NCI-H1105 (cell line): ENCODE data around the gene TACR2.

Experiments used
- DNase-seq: peaks from one replicate; lab custom pipeline; 2025; lab: John Stamatoyannopoulos, UW

The TACR2 gene

DNA sequence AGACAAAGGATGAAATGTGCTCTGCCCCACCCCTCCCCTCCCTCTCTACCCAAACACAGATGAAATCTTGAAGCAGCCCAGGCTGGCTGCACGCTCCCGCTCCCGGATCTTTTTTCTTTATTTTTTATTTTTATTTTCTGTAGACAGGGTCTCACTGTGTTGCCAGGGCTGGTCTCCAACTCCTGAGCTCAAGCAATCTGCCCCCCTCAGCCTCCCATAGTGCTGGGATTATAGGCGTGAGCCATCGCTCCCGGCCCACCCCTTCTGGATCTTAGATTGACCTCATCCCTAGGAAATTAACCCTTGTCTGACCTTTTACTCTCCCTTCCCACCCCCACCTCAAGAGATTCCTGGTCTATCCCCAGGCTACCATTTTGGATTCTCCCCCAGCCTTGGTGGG, 14.3 kb downstream of the TACR2 start:
- no peak for DNase-seq

DNA sequence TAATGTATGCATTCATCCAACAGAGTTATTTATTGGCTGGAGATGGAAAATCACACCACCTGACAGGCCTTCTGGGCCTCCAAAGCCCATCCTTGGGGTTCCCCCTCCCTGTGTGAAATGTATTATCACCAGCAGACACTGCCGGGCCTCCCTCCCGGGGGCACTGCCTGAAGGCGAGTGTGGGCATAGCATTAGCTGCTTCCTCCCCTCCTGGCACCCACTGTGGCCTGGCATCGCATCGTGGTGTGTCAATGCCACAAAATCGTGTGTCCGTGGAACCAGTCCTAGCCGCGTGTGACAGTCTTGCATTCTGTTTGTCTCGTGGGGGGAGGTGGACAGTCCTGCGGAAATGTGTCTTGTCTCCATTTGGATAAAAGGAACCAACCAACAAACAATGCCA, 15.3 kb downstream of the TACR2 start:
- no peak for DNase-seq

- DNase-seq = no peak
Measured at GRCh38 chr10:69400936-69401335, 15.8 kb downstream of the TACR2 start.

DNA sequence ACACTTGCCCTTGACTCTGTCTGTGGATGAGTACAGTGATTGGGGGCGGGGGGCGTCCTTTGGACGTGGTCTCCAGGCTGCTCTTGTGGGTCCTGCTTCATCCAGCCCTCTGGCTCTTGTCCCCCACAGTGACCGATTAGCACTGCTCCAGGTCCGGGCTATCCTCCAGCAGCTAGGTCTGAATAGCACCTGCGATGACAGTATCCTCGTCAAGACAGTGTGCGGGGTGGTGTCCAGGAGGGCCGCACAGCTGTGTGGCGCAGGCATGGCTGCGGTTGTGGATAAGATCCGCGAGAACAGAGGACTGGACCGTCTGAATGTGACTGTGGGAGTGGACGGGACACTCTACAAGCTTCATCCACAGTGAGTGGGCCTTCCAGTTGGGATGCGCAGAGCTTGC, 18.3 kb downstream of the TACR2 start:
- no peak for DNase-seq

GRCh38 chr10:69397972-69398371, 18.7 kb downstream of the TACR2 start:
- DNase-seq = no peak

- no peak for DNase-seq
Measured at GRCh38 chr10:69394020-69394419, 22.7 kb downstream of the TACR2 start.

DNA sequence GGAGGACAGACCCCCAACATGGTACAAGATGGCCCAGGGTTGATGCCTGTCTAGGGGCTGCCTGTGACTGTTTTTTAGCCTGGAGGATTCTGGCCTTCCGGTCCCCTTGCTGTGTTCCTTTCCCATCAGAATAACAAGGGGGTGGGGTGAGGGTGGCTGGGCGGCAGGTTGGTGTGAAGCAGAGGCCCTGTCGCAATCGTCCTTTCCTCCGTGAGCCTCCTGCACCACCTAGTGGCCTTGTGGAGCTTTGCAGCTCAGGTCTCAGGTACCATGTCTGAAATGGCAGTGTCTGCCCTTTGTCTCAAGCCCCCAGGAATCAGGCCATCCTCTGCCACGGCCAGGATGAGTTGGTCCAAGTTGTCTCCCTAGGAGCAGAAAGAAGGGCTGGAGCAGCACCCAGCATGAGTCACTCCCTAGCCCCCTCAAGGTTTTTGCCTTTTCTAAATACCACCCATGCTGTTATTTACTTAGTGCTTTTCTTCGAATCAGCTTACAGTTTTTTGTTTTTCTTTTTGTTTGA, 24.2 kb downstream of the TACR2 start:
- peak; percentile 53 for DNase-seq

- no peak for DNase-seq
Measured at GRCh38 chr10:69391158-69391557, 25.6 kb downstream of the TACR2 start.

DNA sequence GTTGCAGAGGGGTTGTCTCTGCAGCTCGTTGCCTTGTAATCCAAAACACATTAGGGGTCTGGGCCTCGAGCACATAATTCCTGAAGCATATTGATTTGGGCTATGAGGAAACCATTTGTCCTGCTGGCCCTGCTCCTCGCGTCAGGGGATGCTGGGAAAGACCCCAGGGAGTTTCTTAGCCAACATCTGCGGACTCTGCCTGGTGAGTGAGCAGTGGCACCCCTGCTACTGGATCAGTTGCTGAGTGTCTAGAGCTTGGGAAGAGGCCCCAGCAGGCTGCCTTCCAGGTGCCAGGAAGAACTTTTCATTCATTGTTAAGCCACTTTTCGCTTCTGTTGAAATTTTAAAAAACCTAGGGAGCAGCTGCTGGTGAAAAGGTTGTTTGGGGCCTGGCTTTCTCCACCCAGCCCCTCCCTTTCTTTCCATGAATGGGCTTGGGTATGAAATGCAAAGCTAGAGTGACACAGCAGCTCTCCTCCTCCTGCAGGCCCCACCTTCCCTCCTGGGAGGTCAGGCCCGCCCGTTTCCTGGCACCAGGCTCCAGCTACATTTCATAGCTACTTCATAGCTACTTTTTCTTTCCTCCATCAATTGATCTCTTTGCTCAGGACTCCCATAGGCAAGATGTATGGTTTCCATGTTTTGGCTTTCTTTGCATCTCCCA, 26.8 kb downstream of the TACR2 start:
- DNase-seq = peak; percentile 5

- no peak for DNase-seq
Measured at GRCh38 chr10:69388488-69388887, 28.2 kb downstream of the TACR2 start.

- no peak for DNase-seq
Measured at GRCh38 chr10:69387500-69387899, 29.2 kb downstream of the TACR2 start.

DNA sequence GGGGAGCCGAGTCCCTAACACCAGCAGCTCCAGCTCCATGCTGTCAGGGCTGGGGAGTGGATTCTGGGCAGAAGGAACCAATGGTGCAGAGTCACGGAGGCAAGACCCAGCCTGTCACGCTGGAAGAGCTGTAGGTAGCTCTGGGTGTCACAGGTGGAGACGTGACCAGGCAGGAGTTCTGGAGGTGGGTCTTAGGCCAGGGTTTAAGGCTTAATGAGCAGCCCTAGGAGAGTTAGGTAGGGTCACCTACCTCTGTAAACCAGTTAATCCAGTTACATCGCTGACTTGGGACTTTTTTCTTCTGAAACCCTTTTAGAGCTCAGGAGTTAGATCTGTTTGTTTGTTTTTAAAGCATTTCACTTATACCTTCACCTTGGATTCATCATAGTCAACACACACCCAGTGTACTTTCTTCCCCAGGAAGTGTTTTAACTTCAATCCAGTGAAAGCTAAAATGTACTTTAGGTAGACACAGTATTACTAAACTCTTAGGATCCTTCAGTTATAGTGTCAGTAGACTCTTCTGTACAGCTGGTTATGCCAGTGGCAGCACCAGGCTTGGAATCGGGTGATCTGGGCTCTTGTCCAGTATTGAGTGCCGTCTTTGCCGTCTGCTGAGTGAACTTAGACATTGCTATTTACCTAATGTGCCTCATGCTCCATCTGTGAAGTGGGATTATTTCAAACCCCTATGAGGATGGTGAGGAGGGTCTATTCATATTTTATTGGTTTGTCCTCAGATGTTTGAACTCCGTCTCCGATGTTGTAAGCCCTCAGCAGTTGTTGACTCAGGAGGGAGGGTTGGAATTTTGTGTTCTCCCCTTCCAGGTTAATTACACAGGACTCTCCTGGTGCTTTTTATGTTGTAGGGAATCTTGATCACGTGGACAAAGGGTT, 31.0 kb downstream of the TACR2 start:
- no peak for DNase-seq

GRCh38 chr10:69384320-69384719, 32.4 kb downstream of the TACR2 start:
- no peak for DNase-seq

GRCh38 chr10:69383558-69383957, 33.2 kb downstream of the TACR2 start:
- DNase-seq = no peak

- DNase-seq = no peak
Measured at GRCh38 chr10:69382382-69383117, 34.2 kb downstream of the TACR2 start.

DNA sequence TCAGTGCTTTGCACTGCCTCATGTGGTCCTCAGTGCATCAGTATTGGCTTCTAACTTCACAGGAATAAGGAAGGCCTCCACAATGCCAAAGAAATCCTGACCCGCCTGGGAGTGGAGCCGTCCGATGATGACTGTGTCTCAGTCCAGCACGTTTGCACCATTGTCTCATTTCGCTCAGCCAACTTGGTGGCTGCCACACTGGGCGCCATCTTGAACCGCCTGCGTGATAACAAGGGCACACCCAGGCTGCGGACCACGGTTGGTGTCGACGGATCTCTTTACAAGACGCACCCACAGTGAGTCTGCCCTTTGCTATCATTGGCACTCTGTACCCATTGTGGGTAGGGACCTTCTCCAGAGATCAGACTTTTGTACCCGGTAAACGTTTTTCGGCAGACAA, 36.9 kb downstream of the TACR2 start:
- DNase-seq = no peak

GRCh38 chr10:69377933-69378332, 38.8 kb downstream of the TACR2 start:
- DNase-seq = no peak

GRCh38 chr10:69377191-69377590, 39.5 kb downstream of the TACR2 start:
- DNase-seq = no peak

DNA sequence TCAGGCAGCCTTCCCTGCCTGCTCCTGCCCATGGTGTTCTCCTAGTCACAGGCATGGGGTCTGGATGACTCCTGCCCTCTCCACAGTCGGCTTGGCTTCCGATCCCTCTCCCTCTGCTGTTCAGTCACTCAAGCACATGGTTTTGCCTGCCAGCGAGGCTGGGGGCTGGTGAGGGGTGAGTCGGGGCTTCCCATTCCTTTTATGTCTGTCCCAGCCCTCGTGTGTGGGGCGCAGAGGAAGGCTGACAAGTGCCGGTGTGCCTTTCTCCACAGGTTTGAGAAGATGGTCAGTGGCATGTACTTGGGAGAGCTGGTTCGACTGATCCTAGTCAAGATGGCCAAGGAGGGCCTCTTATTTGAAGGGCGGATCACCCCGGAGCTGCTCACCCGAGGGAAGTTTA, 40.1 kb downstream of the TACR2 start:
- DNase-seq = no peak

DNA sequence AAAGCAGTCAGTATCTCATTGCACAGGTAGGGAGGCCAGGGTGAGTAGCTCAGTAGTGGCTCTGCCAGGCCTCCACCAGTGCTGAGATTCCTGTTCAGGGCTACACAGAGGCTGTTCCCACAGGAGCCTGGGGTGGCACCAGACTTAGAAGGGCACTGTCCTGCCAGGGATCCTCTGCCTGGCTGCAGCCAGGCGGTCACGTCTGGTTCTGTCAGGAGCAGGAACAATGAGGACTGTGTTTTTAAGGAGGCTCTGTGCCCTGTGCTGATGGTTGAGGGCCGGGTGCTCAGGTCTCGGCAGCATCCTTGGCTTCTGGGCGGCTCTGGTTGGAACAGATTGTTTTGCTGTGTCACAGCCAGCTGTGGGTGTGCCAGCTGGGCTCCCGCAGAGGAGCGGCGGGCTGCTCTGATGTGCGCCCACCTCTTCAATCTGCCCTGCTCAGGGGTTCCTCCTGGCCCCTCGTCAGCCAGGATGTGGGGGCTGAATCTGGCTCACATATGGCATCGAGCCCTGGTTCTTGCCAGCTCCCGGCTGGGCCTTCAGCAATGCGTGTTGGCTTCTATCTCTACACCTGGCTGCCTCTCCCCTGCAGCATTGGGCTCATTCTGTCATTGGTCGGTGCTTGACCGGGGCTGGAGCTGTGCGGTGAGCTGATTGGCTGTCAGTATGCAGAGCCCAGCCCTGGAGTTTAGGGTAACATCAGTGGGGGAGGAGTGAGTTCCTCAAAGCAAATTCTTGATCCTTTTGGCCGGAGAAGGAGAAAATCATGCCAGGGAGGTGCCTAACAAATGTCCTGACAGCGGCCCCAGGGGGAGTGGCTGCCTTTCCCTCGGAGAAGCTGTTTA, 41.2 kb downstream of the TACR2 start:
- DNase-seq = no peak

- no peak for DNase-seq
Measured at GRCh38 chr10:69374931-69375306, 41.8 kb downstream of the TACR2 start.

- DNase-seq = peak; percentile 75
Measured at GRCh38 chr10:69374242-69374641, 42.5 kb downstream of the TACR2 start.
